HPDE6-E6E7 (cell line): Measurements from ENCODE around the gene OSBPL1A.
A peak's percentile ranks its signal among the peaks of the same experiment; 100 is the strongest.
"Not testable (repeated sequence)": the region's sequence is repeated elsewhere in the genome, so short reads cannot be mapped to it uniquely, and the experiment has no call there.

ENCODE experiments used
- DNase-seq: peaks from one replicate; pipeline ENCODE4 v3.0.0; 2011; ENCODE audit warnings: missing footprints; ENCODE audit errors: extremely low spot score

The OSBPL1A gene

GRCh38 chr18:24397131-24397693 lies 412 bp downstream of the OSBPL1A start:
- DNase-seq = peak; percentile 27

- no peak for DNase-seq
These were observed 1.5 kb downstream of the OSBPL1A start for GRCh38 chr18:24396082-24396633.

GRCh38 chr18:24395049-24395795 lies 2.4 kb downstream of the OSBPL1A start:
- no peak for DNase-seq

- no peak for DNase-seq
These were observed 8.7 kb downstream of the OSBPL1A start for GRCh38 chr18:24388957-24389356.

GRCh38 chr18:24386681-24387080 lies 10.9 kb downstream of the OSBPL1A start:
- DNase-seq = no peak

GRCh38 chr18:24381126-24381525 lies 16.5 kb downstream of the OSBPL1A start:
- DNase-seq = no peak

- no peak for DNase-seq
These were observed 17.4 kb downstream of the OSBPL1A start for GRCh38 chr18:24380163-24380747.

GRCh38 chr18:24378598-24378997 lies 19.0 kb downstream of the OSBPL1A start:
- no peak for DNase-seq

- DNase-seq = not testable (repeated sequence)
These were observed 21.1 kb downstream of the OSBPL1A start for GRCh38 chr18:24376531-24376930.

GRCh38 chr18:24373328-24373727 lies 24.3 kb downstream of the OSBPL1A start:
- no peak for DNase-seq

GRCh38 chr18:24372279-24372872 lies 25.2 kb downstream of the OSBPL1A start:
- DNase-seq = no peak

GRCh38 chr18:24370120-24370519 lies 27.5 kb downstream of the OSBPL1A start:
- no peak for DNase-seq

GRCh38 chr18:24369426-24369825 lies 28.2 kb downstream of the OSBPL1A start:
- DNase-seq = no peak

- DNase-seq = no peak
These were observed 28.9 kb downstream of the OSBPL1A start for GRCh38 chr18:24368749-24369148.

- DNase-seq = no peak
These were observed 31.3 kb downstream of the OSBPL1A start for GRCh38 chr18:24366328-24366727.

- DNase-seq = no peak
These were observed 33.4 kb downstream of the OSBPL1A start for GRCh38 chr18:24364177-24364576.

GRCh38 chr18:24362757-24363156 lies 34.9 kb downstream of the OSBPL1A start:
- peak; percentile 54 for DNase-seq

GRCh38 chr18:24359787-24360530 lies 37.7 kb downstream of the OSBPL1A start:
- peak; percentile 26 for DNase-seq

GRCh38 chr18:24354278-24354677 lies 43.3 kb downstream of the OSBPL1A start:
- DNase-seq = no peak

- DNase-seq = no peak
These were observed 51.4 kb downstream of the OSBPL1A start for GRCh38 chr18:24346254-24346653.

- DNase-seq = no peak
These were observed 53.1 kb downstream of the OSBPL1A start for GRCh38 chr18:24344509-24344908.

GRCh38 chr18:24342347-24342746 lies 55.3 kb downstream of the OSBPL1A start:
- DNase-seq = no peak
